Peyer's patch (tissue), 4 donors: ENCODE measurements around the gene ELOVL3. TPM values are rescaled to one million over a fixed set of nuclear protein-coding genes. Genes with fewer than 3 reads are reported as not detected.
A peak's percentile ranks its signal among the peaks of the same experiment; 100 is the strongest.

Experiments
- DNase-seq, 3 donors: peaks; one replicate each; pipeline ENCODE4 v3.0.0-alpha.2; 2017 to 2019
- H3K27ac ChIP-seq, 4 donors: fragments of 200-600 bp; sonication (generic); one replicate each; pipeline ENCODE4 v1.5.1; 2016 to 2019
- H3K27me3 ChIP-seq, 2 donors: fragments of 200-600 bp; sonication (generic); one replicate each; pipeline ENCODE4 v1.5.1; 2019
- H3K36me3 ChIP-seq, 3 donors: fragments of 200-600 bp; sonication (generic); one replicate each; pipeline ENCODE4 v1.5.1; 2016 to 2019
- H3K4me1 ChIP-seq, 4 donors: fragments of 200-600 bp; sonication (generic); one replicate each; pipeline ENCODE4 v1.5.1; 2016 to 2019
- H3K4me3 ChIP-seq, 4 donors: fragments of 200-600 bp; sonication (generic); 1 replicate in 3 of 4; 2 replicates in 1 of 4; pipeline ENCODE4 v1.5.1; 2016 to 2019; ENCODE audit warnings: mild to moderate bottlenecking in 1 of 4
- H3K9me3 ChIP-seq, 4 donors: fragments of 200-600 bp; sonication (generic); one replicate each; pipeline ENCODE4 v1.5.1; 2016 to 2019; ENCODE audit warnings: mild to moderate bottlenecking in 1 of 4
- CTCF ChIP-seq, 6 experiments: fragments of 450-650 bp in 4 of 6; fragments of 200-600 bp in 2 of 6; sonication (generic) in 1 of 6; IDR thresholded peaks; one replicate each; pipeline ENCODE4 v1.5.1; 2017 to 2019; ENCODE audit warnings: antibody characterized with exemption in 6 of 6, mild to moderate bottlenecking in 3 of 6, moderate library complexity in 1 of 6
- POLR2A ChIP-seq, 2 donors: fragments of 450-650 bp; IDR thresholded peaks; one replicate each; pipeline ENCODE4 v1.5.1; 2017; ENCODE audit warnings: antibody characterized with exemption in 2 of 2, mild to moderate bottlenecking in 2 of 2, moderate library complexity in 2 of 2
- total RNA-seq, 4 donors: library from RNA; depleted of rRNA; stranded (reverse); fragments of >200 nt; gene quantifications; one replicate each; pipeline ENCODE4 v1.1.0, GENCODE V29; 2016

ELOVL3 gene
- total RNA-seq, 4 donors from 2014 or later: not detected

GRCh38 chr10:102236006-102236405 lies 9.9 kb downstream of the ELOVL3 start:
- H3K27me3 ChIP-seq: peaks cover 0 to 13% of the 10 kb centered on the region in 2 donors
- no peaks in the 10 kb centered on the region for H3K36me3 ChIP-seq
- H3K9me3 ChIP-seq: no peaks in the 10 kb centered on the region
- H3K4me1 ChIP-seq: peaks cover 0 to 16% (median 11%) of the 10 kb centered on the region in 4 donors
- H3K4me3 ChIP-seq: no peak overlapping the region
- DNase-seq: no peak
- TF ChIP-seq CTCF (IDR thresholded peaks at IDR 0.05) (no peak), POLR2A (IDR thresholded peaks at IDR 0.05) (no peak)
- no peak overlapping the region for H3K27ac ChIP-seq

- Histone ChIP-seq H3K9me3 (no peaks in the 10 kb centered on the region), H3K27ac (no peak overlapping the region), H3K4me3 (no peak overlapping the region), H3K36me3 (no peaks in the 10 kb centered on the region), H3K27me3 (peaks cover 0 to 7% of the 10 kb centered on the region in 2 donors), H3K4me1 (peaks cover 0 to 21% (median 12%) of the 10 kb centered on the region in 4 donors)
- no peak for TF ChIP-seq CTCF (IDR thresholded peaks at IDR 0.05)
- TF ChIP-seq POLR2A (IDR thresholded peaks at IDR 0.05): no peak
- DNase-seq: no peak
Measured at GRCh38 chr10:102237711-102238252, 11.7 kb downstream of the ELOVL3 start.

GRCh38 chr10:102240467-102241031 lies 14.4 kb downstream of the ELOVL3 start:
- no peaks in the 10 kb centered on the region for H3K36me3 ChIP-seq
- TF ChIP-seq POLR2A (IDR thresholded peaks at IDR 0.05) (no peak), CTCF (IDR thresholded peaks at IDR 0.05) (no peak)
- no peak for DNase-seq
- H3K4me3 ChIP-seq: peak overlapping the region; percentile 24 to 58 (median 53)
- peak overlapping the region in 1 of 4 donors; percentile 31 for H3K27ac ChIP-seq
- peaks cover 0 to 26% (median 13%) of the 10 kb centered on the region in 4 donors for H3K4me1 ChIP-seq
- H3K9me3 ChIP-seq: no peaks in the 10 kb centered on the region
- H3K27me3 ChIP-seq: peaks cover 0 to 7% of the 10 kb centered on the region in 2 donors

- DNase-seq: no peak
- Histone ChIP-seq H3K27ac (peak overlapping the region in 1 of 4 donors; percentile 31), H3K36me3 (no peaks in the 10 kb centered on the region), H3K4me3 (peak overlapping the region; percentile 24 to 58 (median 53)), H3K4me1 (peaks cover 0 to 26% (median 13%) of the 10 kb centered on the region in 4 donors), H3K27me3 (peaks cover 0 to 7% of the 10 kb centered on the region in 2 donors), H3K9me3 (no peaks in the 10 kb centered on the region)
- no peak for TF ChIP-seq POLR2A (IDR thresholded peaks at IDR 0.05)
- TF ChIP-seq CTCF (IDR thresholded peaks at IDR 0.05): no peak
Measured at GRCh38 chr10:102241032-102241443, 14.9 kb downstream of the ELOVL3 start.

- no peak for TF ChIP-seq POLR2A (IDR thresholded peaks at IDR 0.05)
- peak within 1 kb of the TSS in 1 of 4 donors; percentile 31 for H3K27ac ChIP-seq
- H3K4me3 ChIP-seq: peak within 1 kb of the TSS; percentile 24 to 58 (median 53)
Measured at GRCh38 chr10:102241444-102242117, 15.5 kb downstream of the ELOVL3 start, which contains the start of gene PITX3. Gene PITX3 (minus strand): TSS chr10:102241512. CDS start chr10:102232080, 9,432 bp downstream.

GRCh38 chr10:102242118-102242485 lies 16.0 kb downstream of the ELOVL3 start:
- peaks cover 0 to 7% of the 10 kb centered on the region in 2 donors for H3K27me3 ChIP-seq
- DNase-seq: no peak
- H3K27ac ChIP-seq: no peak overlapping the region

More at GRCh38 chr10:102241444-102242117, 15.5 kb downstream of the ELOVL3 start, which contains the start of gene PITX3:
- Histone ChIP-seq H3K9me3 (no peaks in the 10 kb centered on the region), H3K36me3 (no peaks in the 10 kb centered on the region), H3K4me1 (peaks cover 0 to 31% (median 16%) of the 10 kb centered on the region in 4 donors), H3K27me3 (peaks cover 0 to 7% of the 10 kb centered on the region in 2 donors)
- DNase-seq: peak; percentile 80 to 95 (median 94)

More at GRCh38 chr10:102242118-102242485, 16.0 kb downstream of the ELOVL3 start:
- peaks cover 0 to 36% (median 20%) of the 10 kb centered on the region in 4 donors for H3K4me1 ChIP-seq
- peak overlapping the region; percentile 24 to 58 (median 53) for H3K4me3 ChIP-seq
- TF ChIP-seq CTCF (IDR thresholded peaks at IDR 0.05): no peak
- TF ChIP-seq POLR2A (IDR thresholded peaks at IDR 0.05): no peak
- no peaks in the 10 kb centered on the region for H3K36me3 ChIP-seq
- no peaks in the 10 kb centered on the region for H3K9me3 ChIP-seq
